HCT116 (cell line): ENCODE measurements around the gene PCDH1. TPM values are rescaled to one million over a fixed set of nuclear protein-coding genes. Genes with fewer than 3 reads are reported as not detected.

Experiments used
- ATAC-seq: fragments of 200-7000 bp; cut with Tn5 transposase; 2 replicates; pipeline ENCODE4 v1.9.1; 2020; ENCODE audit warnings: mild to moderate bottlenecking, moderate library complexity
- BruUV-seq: library from RNA; stranded (reverse); fragments of 400-500 nt; replicated peaks from 2 replicates; lab custom pipeline; 2021; lab: Mats Ljungman, UMichigan
- CTCF ChIA-PET: fragments of 300-600 bp; sonication (Branson Sonifier 250); formaldehyde crosslinking; loops from one replicate; lab custom pipeline; 2021; ENCODE audit warnings: antibody characterized with exemption; lab: Charles Lee
- POLR2A ChIA-PET: fragments of 300-600, 350-600 bp; sonication (Branson Sonifier 250); formaldehyde crosslinking; loops from one replicate; lab custom pipeline; 2021; ENCODE audit warnings: antibody characterized with exemption; lab: Charles Lee
- RAD21 ChIA-PET, 2 experiments: fragments of 300-600 bp; sonication (Branson Sonifier 250); formaldehyde crosslinking; loops; one replicate each; lab custom pipeline; 2023; ENCODE audit warnings: low total read pairs in 2 of 2; ENCODE audit not compliant: uncharacterized antibody in 2 of 2, unreplicated experiment in 2 of 2, low non-redundant PET in 1 of 2; lab: Charles Lee
- DNase-seq: peaks from one replicate; pipeline ENCODE4 v3.0.0-alpha.2; 2010; ENCODE audit warnings: low read depth, low spot score
- H2AFZ ChIP-seq: fragments of 200-600 bp; shearing (Covaris generic), sonication (generic); 2 replicates; pipeline ENCODE4 v1.6.1; 2017; ENCODE audit warnings: low read depth, mixed run types, mixed read lengths, antibody characterized with exemption, low read length; ENCODE audit not compliant: poor library complexity, severe bottlenecking
- H3K27ac ChIP-seq: 2 replicates; pipeline ENCODE4 v1.5.1; 2012; ENCODE audit warnings: low read depth, low read length
- H3K27me3 ChIP-seq: fragments of 200-600 bp; sonication (generic); 2 replicates; pipeline ENCODE4 v1.6.1; 2016; ENCODE audit warnings: mixed run types, low read length, mixed read lengths; ENCODE audit not compliant: insufficient read depth
- H3K36me3 ChIP-seq, 2 experiments: fragments of 200-500 bp in 1 of 2; fragments of 200-600 bp in 1 of 2; sonication (Bioruptor generic) in 1 of 2; sonication (generic) in 1 of 2; 2 replicates each; pipeline versions ENCODE4 v1.5.1 to v1.6.1; 2014 to 2016; ENCODE audit warnings: low read length in 2 of 2, inconsistent platforms in 1 of 2, mixed read lengths in 1 of 2, mixed run types in 1 of 2; ENCODE audit not compliant: insufficient read depth in 2 of 2, control insufficient read depth in 1 of 2
- H3K4me1 ChIP-seq, 2 experiments: fragments of 200-600 bp in 1 of 2; sonication (generic) in 1 of 2; 2 replicates each; pipeline versions ENCODE4 v1.5.1 to v1.6.1; 2012 to 2017; ENCODE audit warnings: low read length in 2 of 2, inconsistent platforms in 1 of 2, mild to moderate bottlenecking in 1 of 2, mixed read lengths in 1 of 2, mixed run types in 1 of 2, moderate library complexity in 1 of 2; ENCODE audit not compliant: insufficient read depth in 2 of 2, control insufficient read depth in 1 of 2
- H3K4me2 ChIP-seq: fragments of 200-600 bp; sonication (generic); 2 replicates; pipeline ENCODE4 v1.6.1; 2017; ENCODE audit warnings: mixed run types, low read length, mixed read lengths
- H3K4me3 ChIP-seq, 2 experiments: fragments of 200-600 bp in 1 of 2; sonication (generic) in 1 of 2; replicated peaks in 1 of 2; 2 replicates each; pipeline ENCODE4 v1.5.1; 2011 to 2016; ENCODE audit warnings: low read length in 2 of 2, control low read depth in 1 of 2, low read depth in 1 of 2, mild to moderate bottlenecking in 1 of 2, mixed read lengths in 1 of 2, mixed run types in 1 of 2
- H3K79me2 ChIP-seq: fragments of 200-600 bp; sonication (generic); 2 replicates; pipeline ENCODE4 v1.6.1; 2017; ENCODE audit warnings: mild to moderate bottlenecking, mixed run types, low read length, moderate library complexity, mixed read lengths; ENCODE audit not compliant: insufficient read depth
- H3K9ac ChIP-seq: fragments of 200-600 bp; sonication (generic); 2 replicates; pipeline ENCODE4 v1.6.1; 2016; ENCODE audit warnings: low read length, mixed read lengths
- H3K9me2 ChIP-seq: fragments of 200-600 bp; sonication (generic), shearing (Covaris generic); 2 replicates; pipeline ENCODE4 v1.6.1; 2017; ENCODE audit warnings: mixed run types, mild to moderate bottlenecking, moderate library complexity; ENCODE audit not compliant: insufficient read depth
- H3K9me3 ChIP-seq, 2 experiments: fragments of 200-500 bp in 1 of 2; fragments of 200-600 bp in 1 of 2; sonication (Bioruptor generic) in 1 of 2; sonication (generic) in 1 of 2; 2 replicates each; pipeline ENCODE4 v1.6.1; 2014 to 2017; ENCODE audit warnings: low read length in 2 of 2, mixed read lengths in 2 of 2, inconsistent platforms in 1 of 2, low read depth in 1 of 2, mild to moderate bottlenecking in 1 of 2, mixed run types in 1 of 2, moderate library complexity in 1 of 2; ENCODE audit not compliant: control insufficient read depth in 1 of 2, insufficient read depth in 1 of 2
- H4K20me1 ChIP-seq: fragments of 200-600 bp; sonication (generic), shearing (Covaris generic); 2 replicates; pipeline ENCODE4 v1.6.1; 2017; ENCODE audit warnings: mixed run types, mild to moderate bottlenecking, moderate library complexity; ENCODE audit not compliant: insufficient read depth
- CEBPB ChIP-seq: IDR thresholded peaks from 2 replicates; pipeline ENCODE4 v1.6.1; 2012; ENCODE audit warnings: low read depth
- ELF1 ChIP-seq: IDR thresholded peaks from 2 replicates; pipeline ENCODE4 v1.6.1; 2012; ENCODE audit warnings: low read depth, borderline replicate concordance
- FOSL1 ChIP-seq: IDR thresholded peaks from 2 replicates; pipeline ENCODE4 v1.6.1; 2012; ENCODE audit warnings: low read depth
- POLR2A ChIP-seq: IDR thresholded peaks from 2 replicates; pipeline ENCODE4 v1.7.0; 2011; ENCODE audit warnings: borderline replicate concordance; ENCODE audit not compliant: insufficient read depth, insufficient read length; ENCODE audit errors: extremely low read depth
- SP1 ChIP-seq: IDR thresholded peaks from 2 replicates; pipeline ENCODE4 v1.6.1; 2012; ENCODE audit warnings: low read depth
- SRF ChIP-seq: IDR thresholded peaks from 2 replicates; pipeline ENCODE4 v1.6.1; 2012; ENCODE audit warnings: low read depth
- ZBTB33 ChIP-seq: IDR thresholded peaks from 2 replicates; pipeline ENCODE4 v1.6.1; 2011; ENCODE audit warnings: mild to moderate bottlenecking, low read length, moderate library complexity; ENCODE audit not compliant: insufficient replicate concordance; ENCODE audit errors: extremely low read depth
- ZFX ChIP-seq: fragments of 450-650 bp; IDR thresholded peaks from 2 replicates; pipeline ENCODE4 v1.6.1; 2017
- ZNF274 ChIP-seq: fragments of 200-500 bp; sonication (Bioruptor generic); IDR thresholded peaks from 2 replicates; pipeline ENCODE4 v1.6.1; 2014; ENCODE audit warnings: mild to moderate bottlenecking, low read depth, low read length, inconsistent platforms
- intact Hi-C: fragments of 100-400 bp; cut with micrococcal nuclease; formaldehyde crosslinking; loops from 2 replicates; pipeline ENCODE4 v1.10.0; 2022
- total RNA-seq: library from RNA; stranded (reverse); gene quantifications from one replicate; pipeline ENCODE4 v1.2.1, GENCODE V29; 2021; ENCODE audit not compliant: unreplicated experiment

PCDH1 gene
- total RNA-seq, 1 experiment from 2014 or later, result 24.2 TPM

GRCh38 chr5:141863569-141864178, 14.5 kb downstream of the PCDH1 start:
- H3K36me3 ChIP-seq, result peaks cover 2 to 9% of the 10 kb centered on the region in 2 experiments; a peak in 2 of 4 replicates
- no peak overlapping the region for H2AFZ ChIP-seq
- DNase-seq (no peak), ATAC-seq (no peak)
- H3K9ac ChIP-seq, result no peak overlapping the region
- intact Hi-C loops, result no loop called here
- H3K27ac ChIP-seq, result no peak overlapping the region
- POLR2A ChIA-PET, result no interaction called here
- no peaks in the 10 kb centered on the region for H3K9me2 ChIP-seq
- no peaks in the 10 kb centered on the region for H3K79me2 ChIP-seq
- no peak overlapping the region for H3K4me2 ChIP-seq
- CTCF ChIA-PET, result no interaction called here
- no peaks in the 10 kb centered on the region for H3K9me3 ChIP-seq
- no peaks in the 10 kb centered on the region for H3K27me3 ChIP-seq
- no TSS peak for BruUV-seq
- H3K4me1 ChIP-seq, result peaks cover 19 to 32% of the 10 kb centered on the region in 2 experiments
- no peak overlapping the region for H3K4me3 ChIP-seq
- RAD21 ChIA-PET, result no interaction called here
- no peak for TF ChIP-seq ZNF274
- TF ChIP-seq FOSL1, result no peak
- TF ChIP-seq SP1, result no peak
- no peak for TF ChIP-seq ZFX
- TF ChIP-seq SRF, result no peak
- no peak for TF ChIP-seq ELF1
- H4K20me1 ChIP-seq, result no peaks in the 10 kb centered on the region

DNA sequence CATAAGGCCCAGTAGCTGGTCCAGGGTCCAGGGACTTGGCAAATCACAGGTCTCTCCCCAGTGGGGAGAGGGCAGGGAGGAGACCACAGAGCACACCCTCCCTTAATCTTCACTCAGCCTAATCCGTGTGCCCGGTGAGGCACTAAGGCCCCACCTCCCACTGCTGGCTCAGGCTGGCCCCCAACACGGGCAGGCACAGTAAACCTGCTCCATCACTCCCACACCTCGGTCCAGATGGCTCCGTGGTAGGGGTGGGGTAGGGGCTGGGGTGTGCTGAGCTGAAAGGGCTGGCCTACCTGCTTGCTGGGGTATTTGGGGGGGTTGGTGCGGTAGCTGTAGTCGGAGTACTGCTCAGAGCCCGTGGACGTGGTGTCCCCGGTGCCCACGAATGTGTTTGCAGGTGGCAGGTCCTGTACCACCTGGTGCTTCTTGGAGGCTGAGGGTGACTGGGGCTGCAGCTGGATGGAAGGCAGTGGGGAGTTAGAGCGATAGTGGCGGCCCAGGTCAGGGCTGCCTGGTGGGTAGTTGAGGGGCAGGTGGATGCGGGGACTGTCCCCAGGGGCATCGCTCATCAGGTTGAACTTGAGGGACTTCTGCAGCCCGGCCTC, 15.2 kb downstream of the PCDH1 start:
- H2AFZ ChIP-seq, result no peak overlapping the region
- H3K4me3 ChIP-seq, result no peak overlapping the region
- no peak overlapping the region for H3K27ac ChIP-seq
- POLR2A ChIA-PET, result no interaction called here
- no peaks in the 10 kb centered on the region for H3K27me3 ChIP-seq
- intact Hi-C loops, result no loop called here
- no peaks in the 10 kb centered on the region for H4K20me1 ChIP-seq
- H3K9ac ChIP-seq, result no peak overlapping the region
- RAD21 ChIA-PET, result no interaction called here
- H3K9me2 ChIP-seq, result no peaks in the 10 kb centered on the region
- no TSS peak for BruUV-seq
- no peaks in the 10 kb centered on the region for H3K79me2 ChIP-seq
- DNase-seq, result no peak
- ATAC-seq, result no peak
- TF ChIP-seq ELF1 (no peak), CEBPB (no peak), ZNF274 (no peak), ZBTB33 (no peak), POLR2A (no peak), ZFX (no peak)
- H3K36me3 ChIP-seq, result peaks cover 2 to 9% of the 10 kb centered on the region in 2 experiments; a peak in 2 of 4 replicates
- H3K4me2 ChIP-seq, result no peak overlapping the region
- no peaks in the 10 kb centered on the region for H3K9me3 ChIP-seq
- H3K4me1 ChIP-seq, result peaks cover 23 to 35% of the 10 kb centered on the region in 2 experiments
- CTCF ChIA-PET, result no interaction called here
